Activated T-helper 1 cell treated with anti-CD3 and anti-CD28 coated beads, Interleukin-12 subunit alpha, Interleukin-12 subunit beta, Interleukin-2, Interleukin-4 antibody, amounts not matched to agents 30 ng/mL and 10 ng/mL and 1 ng/mL, durations not matched to agents 14 hours and 24 hours and 36 hours (primary cell): ENCODE data around the gene CTIF. TPM values are rescaled to one million over a fixed set of nuclear protein-coding genes. Genes with fewer than 3 reads are reported as not detected.

Source experiments
- DNase-seq: peaks from one replicate; pipeline ENCODE4 v3.0.0; 2021; ENCODE audit warnings: low spot score
- H3K27ac Mint-ChIP-seq: one replicate; pipeline ENCODE4 v1.8.0; 2021; ENCODE audit warnings: mild to moderate bottlenecking, mixed read lengths
- H3K27me3 Mint-ChIP-seq: one replicate; pipeline ENCODE4 v1.8.0; 2022; ENCODE audit warnings: mild to moderate bottlenecking, moderate library complexity, mixed read lengths; ENCODE audit not compliant: insufficient read depth
- H3K36me3 Mint-ChIP-seq: one replicate; pipeline ENCODE4 v1.8.0; 2021; ENCODE audit warnings: low read depth, mixed read lengths
- H3K4me1 Mint-ChIP-seq: one replicate; pipeline ENCODE4 v1.8.0; 2021; ENCODE audit warnings: low read depth, mixed read lengths
- H3K4me3 Mint-ChIP-seq: one replicate; pipeline ENCODE4 v1.8.0; 2021; ENCODE audit warnings: mild to moderate bottlenecking, moderate library complexity, mixed read lengths
- H3K9me3 Mint-ChIP-seq: one replicate; pipeline ENCODE4 v1.8.0; 2021; ENCODE audit warnings: mixed read lengths
- intact Hi-C: fragments of 100-400 bp; cut with micrococcal nuclease; formaldehyde crosslinking; loops from one replicate; pipeline ENCODE4 v1.15.1; 2024
- total RNA-seq: library from RNA; stranded (reverse); gene quantifications from 2 replicates; pipeline ENCODE4 v1.2.3, GENCODE V29; 2022

The CTIF gene
- total RNA-seq, 1 donor from 2014 or later = 7.2 TPM

DNA sequence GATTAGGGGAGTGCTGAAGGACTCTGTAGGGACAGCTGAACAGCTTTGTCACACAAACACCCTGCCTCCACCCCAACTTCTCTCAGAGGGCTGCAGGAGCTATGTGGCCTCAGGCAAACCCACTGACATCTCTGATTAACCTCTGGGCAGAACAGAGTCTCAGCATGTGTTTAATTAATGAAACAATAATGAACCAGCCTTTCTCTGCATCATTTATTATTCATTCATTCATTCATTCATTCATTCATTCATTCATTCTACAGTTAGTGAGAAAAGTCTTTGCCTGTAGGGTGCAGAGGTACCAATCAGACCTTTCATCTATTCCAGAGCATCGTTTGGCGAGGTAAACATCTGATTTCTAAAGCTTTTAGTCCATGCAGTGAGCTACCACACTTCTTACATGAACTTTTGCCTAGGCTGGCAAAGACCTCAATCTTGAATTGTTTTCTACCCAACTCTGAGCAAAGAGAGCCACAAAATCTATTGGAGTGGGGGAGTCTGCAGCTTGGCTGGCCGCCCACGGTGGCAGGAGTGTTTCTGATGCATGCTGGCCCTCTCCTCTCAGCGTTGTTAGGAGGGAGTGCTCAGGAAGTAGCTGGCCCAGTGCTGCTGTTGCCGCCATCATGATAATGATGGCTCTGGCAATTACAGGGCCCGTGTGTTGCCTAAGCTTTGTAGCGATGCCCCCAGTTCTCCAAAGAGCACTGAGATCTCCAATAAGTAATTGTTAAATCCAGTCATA, 213.1 kb downstream of the CTIF start:
- intact Hi-C loops = no loop called here
- H3K27ac Mint-ChIP-seq = no peak overlapping the region
- peaks cover 6% of the 10 kb centered on the region for H3K27me3 Mint-ChIP-seq
- H3K4me3 Mint-ChIP-seq = no peak overlapping the region
- no peaks in the 10 kb centered on the region for H3K9me3 Mint-ChIP-seq
- no peaks in the 10 kb centered on the region for H3K36me3 Mint-ChIP-seq
- DNase-seq = no peak
- peaks cover 5% of the 10 kb centered on the region for H3K4me1 Mint-ChIP-seq

DNA sequence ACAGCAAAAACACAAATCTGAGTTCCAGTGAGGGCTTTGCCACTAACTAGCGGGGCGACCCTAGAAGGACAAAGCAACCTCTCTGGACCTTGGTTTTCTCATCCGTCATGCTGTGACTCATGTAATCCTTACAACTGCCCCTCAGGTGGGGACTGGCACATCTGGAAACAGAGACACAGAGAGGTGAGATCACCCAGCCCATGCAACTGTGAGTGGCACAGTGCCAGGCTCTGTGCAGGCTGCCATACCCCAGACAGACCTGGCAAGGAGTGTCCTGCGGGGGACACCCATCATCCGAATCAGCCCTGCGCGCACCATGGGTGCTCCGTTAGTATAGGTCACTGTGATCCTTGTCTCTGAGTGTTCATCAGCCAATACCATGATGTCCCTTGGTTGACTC, 213.6 kb downstream of the CTIF start:
- H3K9me3 Mint-ChIP-seq = no peaks in the 10 kb centered on the region
- no peaks in the 10 kb centered on the region for H3K36me3 Mint-ChIP-seq
- no peak overlapping the region for H3K4me3 Mint-ChIP-seq
- H3K27ac Mint-ChIP-seq = no peak overlapping the region
- no peak for DNase-seq
- H3K4me1 Mint-ChIP-seq = peaks cover 5% of the 10 kb centered on the region
- peaks cover 6% of the 10 kb centered on the region for H3K27me3 Mint-ChIP-seq
- intact Hi-C loops = no loop called here

DNA sequence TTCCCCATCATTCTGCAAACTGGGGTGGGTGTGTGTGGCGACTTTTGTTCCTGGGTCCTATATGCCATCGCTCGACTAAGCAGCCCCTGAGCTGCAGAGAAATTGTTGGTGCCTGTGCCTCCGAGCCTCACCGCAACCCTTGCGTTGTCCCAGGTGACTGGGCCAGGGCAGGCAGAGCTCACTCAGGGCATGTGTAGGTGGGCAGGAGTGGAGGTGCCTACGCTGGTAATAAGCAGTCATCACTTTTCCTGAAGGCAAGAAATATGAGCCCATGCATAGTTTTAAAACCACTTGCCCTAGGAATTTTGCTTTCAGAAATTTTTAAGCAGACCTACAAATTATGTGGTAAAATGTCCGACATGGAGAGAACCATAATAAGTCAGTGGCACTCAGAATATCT, 214.1 kb downstream of the CTIF start:
- H3K36me3 Mint-ChIP-seq = no peaks in the 10 kb centered on the region
- intact Hi-C loops = no loop called here
- H3K9me3 Mint-ChIP-seq = no peaks in the 10 kb centered on the region
- no peak for DNase-seq
- peaks cover 6% of the 10 kb centered on the region for H3K27me3 Mint-ChIP-seq
- H3K4me3 Mint-ChIP-seq = no peak overlapping the region
- no peak overlapping the region for H3K27ac Mint-ChIP-seq
- peaks cover 5% of the 10 kb centered on the region for H3K4me1 Mint-ChIP-seq

DNA sequence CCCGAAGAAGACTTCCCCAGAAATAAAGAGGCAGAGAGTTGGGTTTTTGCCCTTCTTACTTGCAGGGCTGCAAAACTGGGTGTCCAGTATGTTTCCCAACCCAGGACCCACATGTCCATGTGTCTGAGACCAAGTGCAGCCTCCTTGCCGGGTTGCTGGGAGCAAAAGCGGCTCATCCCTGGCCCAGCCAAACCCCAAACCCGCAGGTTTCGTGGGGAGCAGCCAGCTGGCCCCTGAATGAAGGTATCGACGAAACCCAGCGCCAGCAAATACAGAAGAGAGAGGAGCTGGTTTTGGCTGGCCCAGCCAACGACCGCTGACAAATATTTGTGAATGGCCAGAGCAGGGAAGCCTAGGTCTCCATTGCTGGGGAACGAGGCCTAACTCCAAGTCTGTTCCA, 214.9 kb downstream of the CTIF start:
- H3K27me3 Mint-ChIP-seq = peaks cover 3% of the 10 kb centered on the region
- no peak overlapping the region for H3K27ac Mint-ChIP-seq
- peaks cover 5% of the 10 kb centered on the region for H3K4me1 Mint-ChIP-seq
- no peaks in the 10 kb centered on the region for H3K9me3 Mint-ChIP-seq
- no peak overlapping the region for H3K4me3 Mint-ChIP-seq
- DNase-seq = no peak
- H3K36me3 Mint-ChIP-seq = no peaks in the 10 kb centered on the region
- intact Hi-C loops = no loop called here

DNA sequence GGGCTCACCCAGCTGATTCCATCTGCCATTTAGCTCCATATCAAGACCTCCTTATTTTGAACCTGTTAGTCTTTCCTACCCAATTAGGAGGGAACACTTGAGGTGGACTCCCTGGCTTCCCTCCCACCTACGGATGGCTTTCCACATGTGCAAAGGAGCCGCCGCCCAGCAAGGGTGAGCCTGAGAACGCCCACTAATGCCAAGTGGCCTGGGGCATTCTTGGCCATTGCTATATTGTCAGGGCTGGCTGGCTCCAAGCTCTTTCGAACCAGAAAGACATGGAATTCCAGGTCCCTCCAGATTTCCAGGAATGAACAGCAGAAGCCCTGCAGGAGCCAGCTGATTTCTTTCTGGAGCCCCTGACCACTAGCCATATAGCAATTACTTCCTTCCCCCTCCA, 215.7 kb downstream of the CTIF start:
- no peak overlapping the region for H3K27ac Mint-ChIP-seq
- H3K9me3 Mint-ChIP-seq = no peaks in the 10 kb centered on the region
- no peaks in the 10 kb centered on the region for H3K36me3 Mint-ChIP-seq
- intact Hi-C loops = no loop called here
- DNase-seq = no peak
- peaks cover 5% of the 10 kb centered on the region for H3K4me1 Mint-ChIP-seq
- no peak overlapping the region for H3K4me3 Mint-ChIP-seq
- peaks cover 3% of the 10 kb centered on the region for H3K27me3 Mint-ChIP-seq

DNA sequence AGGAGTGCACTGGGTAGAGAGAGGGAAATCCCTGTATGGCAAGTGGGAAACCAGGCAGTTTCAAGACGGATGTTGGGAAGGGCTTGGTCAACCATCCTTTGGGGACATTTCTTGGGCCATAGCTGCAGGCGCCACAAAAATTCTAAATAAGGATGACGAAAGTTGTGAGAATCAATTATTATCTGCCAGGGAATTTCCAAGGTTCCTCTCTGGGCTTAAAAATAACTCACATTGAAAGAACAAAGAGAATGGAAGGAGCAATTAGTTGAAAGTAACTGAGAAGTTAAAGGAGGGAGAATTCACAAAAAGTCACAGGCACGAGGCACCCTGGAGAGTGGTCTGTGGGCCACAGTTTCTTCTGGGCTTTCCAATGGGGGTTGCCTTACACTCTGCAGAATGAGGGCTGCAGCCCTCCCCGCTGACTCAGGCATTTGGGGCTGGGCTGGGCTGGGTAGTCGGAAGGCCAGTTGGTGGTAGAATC, 216.2 kb downstream of the CTIF start:
- H3K36me3 Mint-ChIP-seq = no peaks in the 10 kb centered on the region
- peaks cover 5% of the 10 kb centered on the region for H3K4me1 Mint-ChIP-seq
- no peak for DNase-seq
- H3K27me3 Mint-ChIP-seq = peaks cover 3% of the 10 kb centered on the region
- intact Hi-C loops = no loop called here
- no peaks in the 10 kb centered on the region for H3K9me3 Mint-ChIP-seq
- no peak overlapping the region for H3K27ac Mint-ChIP-seq
- H3K4me3 Mint-ChIP-seq = no peak overlapping the region

DNA sequence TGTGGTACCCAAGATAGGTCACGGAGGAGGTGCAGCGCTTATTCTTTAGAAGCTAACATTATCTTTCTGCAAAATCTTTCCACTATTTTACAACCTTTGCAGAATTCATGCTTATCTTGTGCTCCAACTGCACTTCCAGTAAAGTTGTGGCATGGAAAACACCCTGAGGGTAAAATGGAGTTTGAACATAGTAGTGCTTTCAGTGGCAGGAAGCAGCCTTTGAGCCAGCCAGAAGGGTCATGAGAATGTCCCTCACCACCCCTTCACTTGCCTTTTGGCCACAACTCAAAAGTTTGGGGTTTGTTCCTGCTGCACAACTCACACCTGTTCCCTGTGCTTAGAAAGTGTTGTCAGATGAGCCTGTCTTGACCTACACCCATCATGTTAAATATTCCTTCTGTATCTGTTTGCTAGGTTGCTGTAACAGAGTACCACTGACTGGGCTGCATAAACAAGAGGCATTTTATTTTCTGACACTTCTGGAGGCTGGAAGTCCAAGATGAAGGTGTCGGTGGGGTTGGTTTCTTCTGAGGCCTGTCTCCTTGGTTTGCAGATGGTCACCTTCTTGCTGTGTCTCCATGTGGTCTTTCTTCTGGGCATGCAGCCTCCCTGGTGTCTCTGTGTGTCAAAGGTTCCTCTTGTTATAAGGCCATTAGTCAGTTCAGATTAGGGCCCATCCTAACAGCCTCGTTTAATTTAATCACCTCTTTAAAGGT, 217.8 kb downstream of the CTIF start:
- Mint-ChIP-seq H3K27me3 (peaks cover 3% of the 10 kb centered on the region), H3K4me1 (peaks cover 5% of the 10 kb centered on the region), H3K36me3 (no peaks in the 10 kb centered on the region), H3K9me3 (no peaks in the 10 kb centered on the region), H3K27ac (no peak overlapping the region), H3K4me3 (no peak overlapping the region)
- no peak for DNase-seq
- intact Hi-C loops = no loop called here

DNA sequence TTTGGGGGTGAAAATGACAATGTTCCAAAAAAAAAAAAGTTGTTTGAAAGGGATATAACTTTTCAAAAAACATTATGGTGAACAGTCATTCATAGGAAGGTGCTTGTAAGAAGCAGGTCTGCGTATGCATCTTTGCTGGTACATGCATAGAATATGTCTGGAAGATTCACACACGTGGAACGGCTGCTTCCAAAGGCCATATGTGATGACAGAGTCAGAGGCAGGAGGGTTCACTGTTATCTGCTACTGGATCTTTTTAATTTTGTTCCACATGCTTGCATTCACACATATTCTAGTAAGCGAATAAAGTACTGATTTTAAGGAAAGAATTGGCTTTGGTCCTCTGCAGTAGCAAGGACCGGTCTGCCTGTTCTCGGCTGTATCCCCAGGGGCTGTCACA, 218.5 kb downstream of the CTIF start:
- peaks cover 3% of the 10 kb centered on the region for H3K27me3 Mint-ChIP-seq
- no peaks in the 10 kb centered on the region for H3K36me3 Mint-ChIP-seq
- H3K27ac Mint-ChIP-seq = no peak overlapping the region
- peaks cover 5% of the 10 kb centered on the region for H3K4me1 Mint-ChIP-seq
- no peaks in the 10 kb centered on the region for H3K9me3 Mint-ChIP-seq
- no peak for DNase-seq
- intact Hi-C loops = no loop called here
- no peak overlapping the region for H3K4me3 Mint-ChIP-seq

DNA sequence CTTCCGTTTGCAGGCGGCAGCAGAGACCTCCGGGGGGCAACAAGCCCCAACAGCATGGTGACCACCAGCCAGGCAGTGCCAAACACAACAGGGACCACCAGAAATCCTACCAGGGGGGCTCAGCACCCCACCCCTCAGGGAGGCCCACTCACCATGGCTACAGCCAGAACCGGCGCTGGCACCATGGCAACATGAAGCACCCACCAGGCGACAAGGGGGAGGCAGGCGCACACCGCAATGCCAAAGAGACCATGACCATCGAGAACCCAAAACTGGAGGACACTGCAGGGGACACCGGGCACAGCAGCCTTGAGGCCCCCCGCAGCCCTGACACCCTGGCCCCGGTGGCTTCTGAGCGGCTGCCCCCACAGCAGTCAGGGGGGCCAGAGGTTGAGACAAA, 219.1 kb downstream of the CTIF start:
- Mint-ChIP-seq H3K27me3 (peaks cover 3% of the 10 kb centered on the region), H3K27ac (no peak overlapping the region), H3K4me1 (peaks cover 5% of the 10 kb centered on the region), H3K36me3 (no peaks in the 10 kb centered on the region), H3K4me3 (no peak overlapping the region), H3K9me3 (no peaks in the 10 kb centered on the region)
- intact Hi-C loops = no loop called here
- DNase-seq = no peak

DNA sequence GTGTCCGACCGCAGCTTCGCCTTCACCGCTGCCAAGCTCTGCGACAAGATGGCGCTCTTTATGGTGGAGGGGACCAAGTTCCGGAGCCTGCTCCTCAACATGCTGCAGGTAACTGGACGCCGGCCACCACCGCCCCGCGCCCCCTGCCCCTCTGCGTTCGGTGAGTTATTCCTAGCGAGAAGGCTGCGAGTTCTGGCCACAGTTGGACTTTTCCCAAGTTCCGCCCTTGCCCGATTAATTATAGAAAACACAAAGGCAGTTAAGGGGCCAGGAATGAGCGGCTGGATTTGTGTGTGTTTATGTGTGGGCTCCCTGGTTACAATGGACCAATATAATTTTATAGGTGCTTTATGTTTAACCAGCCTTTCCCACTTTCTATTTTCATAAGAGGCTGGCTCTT, 222.8 kb downstream of the CTIF start:
- intact Hi-C loops = no loop called here
- DNase-seq = no peak
- Mint-ChIP-seq H3K4me1 (no peaks in the 10 kb centered on the region), H3K4me3 (no peak overlapping the region), H3K36me3 (no peaks in the 10 kb centered on the region), H3K27me3 (no peaks in the 10 kb centered on the region), H3K9me3 (no peaks in the 10 kb centered on the region), H3K27ac (no peak overlapping the region)

DNA sequence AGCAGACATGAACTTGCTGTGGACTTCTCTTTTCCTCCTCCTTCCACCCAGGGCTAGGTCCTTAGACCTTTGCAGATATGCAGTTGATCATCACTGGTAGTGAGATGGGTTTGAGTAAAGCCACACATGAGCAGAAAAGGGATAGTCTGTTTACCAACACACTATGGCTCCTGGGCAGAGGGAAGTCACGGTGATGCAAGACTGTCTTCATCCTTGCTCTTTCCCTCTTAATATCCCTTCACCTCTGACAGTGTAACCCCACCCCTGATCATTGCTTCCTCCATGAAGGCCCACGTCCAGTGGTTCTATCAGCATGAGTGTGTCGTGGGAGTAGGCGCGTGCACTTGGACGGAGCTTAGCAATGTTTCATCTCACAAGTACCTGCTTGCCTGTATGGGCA, 223.2 kb downstream of the CTIF start:
- H3K4me1 Mint-ChIP-seq = no peaks in the 10 kb centered on the region
- H3K36me3 Mint-ChIP-seq = no peaks in the 10 kb centered on the region
- no peaks in the 10 kb centered on the region for H3K27me3 Mint-ChIP-seq
- no peak overlapping the region for H3K4me3 Mint-ChIP-seq
- no peak for DNase-seq
- no peaks in the 10 kb centered on the region for H3K9me3 Mint-ChIP-seq
- no peak overlapping the region for H3K27ac Mint-ChIP-seq
- intact Hi-C loops = no loop called here

DNA sequence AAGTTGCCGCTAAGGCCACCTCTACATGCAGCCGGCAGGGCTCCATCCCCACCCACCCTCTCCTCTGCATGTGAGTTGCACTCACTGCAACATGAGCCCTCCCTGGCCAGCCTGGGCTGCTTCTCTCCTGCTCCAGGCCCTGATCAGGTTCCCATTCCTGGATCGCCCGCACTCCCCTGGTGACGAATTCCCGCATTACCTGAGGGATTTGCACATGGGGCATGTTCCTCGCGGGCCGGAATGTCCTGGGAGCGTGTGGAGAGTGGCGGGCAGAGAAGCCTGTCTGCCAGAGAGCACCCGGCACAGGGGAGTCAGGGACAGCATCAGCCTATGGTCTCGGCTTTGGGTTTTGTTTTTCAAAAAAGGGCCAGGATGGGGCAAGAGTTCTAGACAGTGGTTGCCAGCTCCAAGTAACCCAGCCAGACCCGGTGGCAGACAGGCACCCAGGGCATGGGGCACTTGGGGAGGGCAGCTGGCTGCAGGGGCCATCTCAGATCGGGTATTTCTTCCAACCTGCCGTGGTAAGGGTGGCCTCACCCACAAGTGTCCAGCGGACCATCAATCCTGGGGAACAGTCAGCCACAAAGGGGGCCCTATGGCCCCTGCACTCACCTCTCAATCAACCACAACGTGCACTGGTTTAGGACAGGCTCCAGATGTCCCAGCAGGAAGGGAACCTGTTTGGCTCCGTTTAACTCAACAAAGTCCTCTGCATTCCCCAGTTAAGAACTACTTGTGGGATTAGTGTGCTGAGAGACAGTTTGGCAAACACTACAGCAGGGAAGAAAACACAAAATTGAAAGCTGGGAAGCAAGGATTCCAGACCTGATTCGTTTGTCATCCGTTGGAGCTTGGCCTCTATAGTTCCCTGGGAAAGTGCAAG, 224.2 kb downstream of the CTIF start:
- Mint-ChIP-seq H3K27me3 (peaks cover 2% of the 10 kb centered on the region), H3K4me1 (no peaks in the 10 kb centered on the region), H3K27ac (no peak overlapping the region), H3K4me3 (no peak overlapping the region), H3K36me3 (no peaks in the 10 kb centered on the region), H3K9me3 (no peaks in the 10 kb centered on the region)
- no peak for DNase-seq
- intact Hi-C loops = no loop called here

DNA sequence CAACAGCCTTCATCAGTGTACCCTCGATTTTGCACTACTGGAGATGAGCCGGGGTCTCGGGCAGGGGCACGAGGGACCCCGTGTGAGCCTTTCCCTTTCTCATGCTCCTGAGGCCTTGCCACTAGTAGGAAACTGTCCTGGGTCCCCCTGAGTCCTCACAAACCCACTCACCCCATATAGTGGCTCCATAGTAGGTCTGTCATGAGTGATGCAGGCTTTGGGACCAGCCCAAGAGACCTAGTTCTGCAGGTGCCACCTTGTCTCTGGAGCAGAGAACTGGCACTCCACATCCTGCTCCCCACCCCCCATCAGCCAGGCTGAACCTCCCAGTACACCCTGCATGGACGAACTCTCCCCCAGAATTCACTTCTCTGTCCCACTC, 224.9 kb downstream of the CTIF start:
- Mint-ChIP-seq H3K4me1 (no peaks in the 10 kb centered on the region), H3K9me3 (no peaks in the 10 kb centered on the region), H3K27ac (no peak overlapping the region), H3K27me3 (peaks cover 3% of the 10 kb centered on the region), H3K36me3 (no peaks in the 10 kb centered on the region), H3K4me3 (no peak overlapping the region)
- intact Hi-C loops = no loop called here
- DNase-seq = no peak
